Osteocyte (in vitro differentiated cells): Measurements from ENCODE around the gene SEMA4D. TPM values are rescaled to one million over a fixed set of nuclear protein-coding genes. Genes with fewer than 3 reads are reported as not detected.

Experiments used
- DNase-seq: peaks from one replicate; pipeline ENCODE4 v3.0.0; 2021; ENCODE audit warnings: mixed read lengths; ENCODE audit not compliant: unreplicated experiment; ENCODE audit errors: extremely low spot score
- H3K27ac Mint-ChIP-seq: one replicate; pipeline ENCODE4 v1.8.0; 2021; ENCODE audit warnings: mild to moderate bottlenecking, mixed read lengths; ENCODE audit not compliant: unreplicated experiment
- H3K27me3 Mint-ChIP-seq: one replicate; pipeline ENCODE4 v1.8.0; 2021; ENCODE audit warnings: mixed read lengths; ENCODE audit not compliant: unreplicated experiment
- H3K36me3 Mint-ChIP-seq: one replicate; pipeline ENCODE4 v1.8.0; 2021; ENCODE audit warnings: mixed read lengths; ENCODE audit not compliant: unreplicated experiment
- H3K4me1 Mint-ChIP-seq: one replicate; pipeline ENCODE4 v1.8.0; 2021; ENCODE audit warnings: mixed read lengths; ENCODE audit not compliant: unreplicated experiment
- H3K4me3 Mint-ChIP-seq: one replicate; pipeline ENCODE4 v1.8.0; 2021; ENCODE audit warnings: mild to moderate bottlenecking, moderate library complexity, mixed read lengths; ENCODE audit not compliant: unreplicated experiment
- H3K9me3 Mint-ChIP-seq: one replicate; pipeline ENCODE4 v1.8.0; 2021; ENCODE audit warnings: mixed read lengths; ENCODE audit not compliant: unreplicated experiment
- CTCF ChIP-seq: fragments of 200-600 bp; sonication (generic); IDR thresholded peaks from 2 replicates; pipeline ENCODE4 v1.5.0; 2021; ENCODE audit warnings: antibody characterized with exemption, mild to moderate bottlenecking, moderate library complexity
- total RNA-seq: library from RNA; stranded (reverse); gene quantifications from 2 replicates; pipeline ENCODE4 v1.2.1, GENCODE V29; 2021

Gene SEMA4D
- total RNA-seq, 1 donor from 2014 or later, result 2.0 TPM

GRCh38 chr9:89418882-89419640 lies 78.9 kb downstream of the SEMA4D start:
- Mint-ChIP-seq H3K4me1 (no peaks in the 10 kb centered on the region), H3K4me3 (no peak overlapping the region), H3K9me3 (no peaks in the 10 kb centered on the region), H3K27me3 (no peaks in the 10 kb centered on the region), H3K27ac (no peak overlapping the region), H3K36me3 (no peaks in the 10 kb centered on the region)
- no peak for TF ChIP-seq CTCF
- no peak for DNase-seq

GRCh38 chr9:89418474-89418845 lies 79.5 kb downstream of the SEMA4D start:
- no peak overlapping the region for H3K27ac Mint-ChIP-seq
- H3K9me3 Mint-ChIP-seq, result no peaks in the 10 kb centered on the region
- H3K27me3 Mint-ChIP-seq, result no peaks in the 10 kb centered on the region
- no peak overlapping the region for H3K4me3 Mint-ChIP-seq
- DNase-seq, result no peak
- no peaks in the 10 kb centered on the region for H3K36me3 Mint-ChIP-seq
- no peaks in the 10 kb centered on the region for H3K4me1 Mint-ChIP-seq
- TF ChIP-seq CTCF, result no peak

DNA sequence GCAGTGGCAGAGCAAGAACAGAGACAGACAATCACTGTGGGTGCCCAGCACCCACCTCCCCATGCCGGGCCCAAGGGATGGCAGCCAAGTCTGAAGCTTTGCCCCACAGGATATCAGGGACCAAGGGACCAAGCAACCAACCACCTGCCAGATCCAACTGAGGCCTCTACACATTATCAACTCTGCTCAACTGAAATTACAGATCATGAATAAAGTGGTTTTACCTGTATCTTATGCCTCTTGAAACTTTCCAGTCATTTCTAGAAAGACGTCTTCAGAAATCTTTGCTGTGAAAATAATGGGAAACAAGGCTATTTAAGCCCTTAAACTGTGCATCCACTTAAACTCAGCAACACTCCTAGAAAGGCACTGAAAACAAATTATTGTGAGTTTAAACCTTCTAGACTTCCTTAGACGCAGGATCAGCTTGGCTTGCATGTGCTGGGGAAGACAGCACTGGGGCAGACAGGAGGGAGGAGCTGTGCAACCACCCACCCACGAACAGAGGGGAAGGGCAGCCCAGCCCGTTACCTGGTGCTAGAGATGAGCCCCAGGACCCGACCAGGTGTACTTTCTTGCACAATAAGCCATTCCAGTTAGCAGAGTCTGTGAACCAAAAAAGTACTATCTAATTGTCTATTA lies 80.0 kb downstream of the SEMA4D start:
- Mint-ChIP-seq H3K36me3 (no peaks in the 10 kb centered on the region), H3K4me1 (peaks cover 2% of the 10 kb centered on the region), H3K9me3 (no peaks in the 10 kb centered on the region), H3K27me3 (no peaks in the 10 kb centered on the region), H3K4me3 (no peak overlapping the region), H3K27ac (no peak overlapping the region)
- no peak for DNase-seq
- TF ChIP-seq CTCF, result no peak

DNA sequence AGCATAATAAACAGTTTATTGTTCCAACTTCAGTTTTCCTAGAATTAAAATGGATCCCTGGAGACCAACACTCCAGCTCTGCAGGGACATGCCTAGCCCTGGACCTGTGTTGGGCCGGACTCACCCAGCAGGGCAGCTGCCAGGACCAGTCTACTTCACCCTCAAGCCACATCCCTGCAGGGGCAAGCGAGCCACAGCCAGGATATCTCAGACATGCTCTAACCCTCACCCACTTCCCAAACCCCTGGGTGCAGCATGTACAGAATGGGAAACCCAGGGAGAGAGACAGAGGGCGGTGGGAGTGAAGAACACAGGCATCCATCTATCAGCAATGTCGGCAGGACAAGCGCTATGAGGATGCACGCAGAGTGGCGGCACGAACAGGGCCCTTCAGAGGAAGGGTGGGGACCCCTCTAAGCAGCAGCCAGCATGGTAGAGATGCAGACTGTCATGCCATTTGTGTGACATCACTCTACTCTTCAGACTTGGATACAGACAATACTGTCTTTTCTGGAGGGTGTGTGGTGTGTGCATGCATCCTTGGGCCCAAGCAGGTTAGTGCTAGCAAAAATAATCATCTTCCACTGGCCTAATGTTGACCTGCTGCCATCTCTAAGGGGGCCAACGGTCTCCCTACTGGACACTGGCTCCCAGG lies 83.1 kb downstream of the SEMA4D start:
- H3K27me3 Mint-ChIP-seq, result no peaks in the 10 kb centered on the region
- H3K4me1 Mint-ChIP-seq, result peaks cover 10% of the 10 kb centered on the region
- no peaks in the 10 kb centered on the region for H3K36me3 Mint-ChIP-seq
- no peak overlapping the region for H3K27ac Mint-ChIP-seq
- no peak for DNase-seq
- no peak for TF ChIP-seq CTCF
- H3K9me3 Mint-ChIP-seq, result peaks cover 7% of the 10 kb centered on the region
- no peak overlapping the region for H3K4me3 Mint-ChIP-seq
